Activated CD8-positive, alpha-beta memory T cell treated with anti-CD3 and anti-CD28 coated beads, Interleukin-2, amount 50 U/mL, for 24 hours (primary cell): ENCODE measurements around the gene SLIT3.
"Not testable (repeated sequence)": the region's sequence is repeated elsewhere in the genome, so short reads cannot be mapped to it uniquely, and the experiment has no call there.

Experiments
- DNase-seq: peaks from one replicate; pipeline ENCODE4 v3.0.0-alpha.2; 2020; ENCODE audit errors: extremely low read depth

Gene SLIT3

DNA sequence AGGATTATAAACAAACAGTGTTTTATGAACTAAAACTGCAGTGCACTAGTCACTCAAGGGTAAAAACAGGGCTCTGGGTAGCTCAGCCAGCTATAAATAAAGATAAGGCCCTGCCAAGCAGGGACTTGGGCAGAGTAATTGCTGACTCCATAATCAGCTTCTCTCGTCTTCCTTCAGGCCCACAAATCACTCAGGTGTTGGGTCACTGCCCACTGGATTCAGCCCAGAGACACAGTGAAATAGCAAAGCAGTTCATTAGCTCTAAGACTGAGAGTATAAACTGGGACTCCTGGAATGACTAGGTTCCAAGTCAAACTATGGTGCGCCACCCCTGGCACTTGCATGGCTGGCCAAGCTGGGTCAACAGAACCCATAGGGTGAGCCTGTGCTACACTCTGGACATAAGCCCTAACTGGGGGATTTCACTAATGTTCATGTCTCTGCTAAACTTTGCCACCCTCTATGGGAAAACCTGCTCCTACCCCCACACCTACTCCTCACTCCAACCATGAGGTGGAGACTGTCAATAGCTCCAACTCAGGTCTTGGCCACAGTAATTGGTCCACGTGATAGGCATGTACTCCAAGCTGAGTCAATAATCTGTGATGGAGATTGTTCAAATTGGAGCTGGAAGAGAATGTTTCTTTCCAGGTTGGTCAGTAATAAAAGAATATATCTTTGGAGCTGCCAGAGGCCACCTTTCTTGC, 158.5 kb downstream of the SLIT3 start:
- DNase-seq = no peak

DNA sequence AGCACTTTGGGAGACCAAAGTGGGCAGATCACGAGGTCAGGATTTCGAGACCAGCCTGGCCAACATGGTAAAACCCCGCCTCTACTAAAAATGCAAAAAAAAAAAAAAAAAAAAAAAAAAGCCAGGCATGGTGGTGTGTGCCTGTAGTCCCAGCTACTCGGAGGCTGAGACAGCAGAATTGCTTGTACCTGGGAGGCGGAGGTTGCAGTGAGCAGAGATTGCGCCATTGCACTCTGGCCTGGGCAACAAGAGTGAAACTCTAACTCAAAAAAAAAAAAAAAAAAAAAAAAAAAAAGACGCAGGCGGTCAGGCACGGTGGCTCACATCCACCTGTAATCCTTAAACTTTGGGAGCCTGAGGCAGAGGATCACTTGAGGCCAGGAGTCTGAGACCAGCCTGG, 160.7 kb downstream of the SLIT3 start:
- not testable (repeated sequence) for DNase-seq

DNA sequence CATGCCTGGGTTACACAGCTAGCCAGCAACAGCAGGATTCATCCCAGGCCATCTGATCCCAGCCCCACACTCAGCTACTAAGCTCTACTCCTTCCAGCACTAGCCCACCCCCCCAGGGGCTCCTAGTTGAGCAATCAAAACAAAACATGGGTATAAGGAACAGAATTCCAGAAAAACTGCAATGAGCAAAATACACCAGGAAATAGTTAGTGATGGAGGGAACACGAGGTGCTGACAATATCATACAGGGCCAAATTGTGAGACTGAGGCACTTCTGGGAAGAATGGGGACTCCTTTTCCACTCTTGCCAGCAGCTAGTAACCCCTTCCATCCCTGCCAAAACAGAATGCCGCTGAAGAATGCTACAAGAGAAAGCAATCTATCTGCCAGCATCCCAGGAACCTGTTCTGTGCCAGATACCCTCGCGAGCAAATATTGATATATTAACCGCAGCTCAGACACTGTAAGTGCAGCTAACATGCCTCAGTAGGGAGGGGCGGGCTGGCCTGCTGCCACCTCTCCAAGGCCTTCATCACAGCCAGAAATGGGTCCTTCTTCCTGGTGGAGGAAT, 161.4 kb downstream of the SLIT3 start:
- DNase-seq = no peak

DNA sequence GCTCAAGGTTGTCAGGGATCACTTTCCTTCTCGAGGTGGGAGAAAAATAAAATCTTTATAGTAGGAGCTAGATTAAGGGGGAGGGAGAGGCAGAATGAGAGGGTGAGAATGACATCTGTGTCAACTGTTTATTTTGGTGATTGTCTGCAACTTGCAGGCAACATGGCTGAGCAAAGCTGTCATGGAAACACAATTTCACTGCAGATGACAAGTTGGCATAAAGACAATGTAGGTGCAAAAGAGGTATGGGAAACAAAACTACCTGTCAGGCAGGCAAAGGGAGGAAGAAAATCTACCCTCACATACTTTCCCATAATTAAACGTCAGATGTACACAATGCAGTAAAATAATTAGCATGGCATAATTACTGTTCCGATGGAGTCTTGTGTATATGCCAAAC, 167.4 kb downstream of the SLIT3 start:
- DNase-seq = no peak

DNA sequence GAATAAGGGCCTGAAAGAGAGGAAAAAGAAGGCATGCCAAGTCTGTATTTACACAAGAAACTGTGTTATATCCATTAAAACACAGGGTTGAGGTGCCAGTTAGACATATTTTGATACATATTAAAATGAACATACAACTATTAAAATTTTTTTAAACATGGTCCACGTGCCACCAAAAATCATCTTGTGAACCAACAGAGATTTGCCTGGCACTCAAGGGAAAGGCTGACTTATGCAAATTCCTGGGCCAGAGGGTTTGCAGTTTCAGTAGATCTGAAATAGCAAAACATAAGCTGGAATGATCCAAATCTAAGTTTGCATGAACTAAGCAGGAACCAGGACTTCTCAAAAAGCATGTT, 168.7 kb downstream of the SLIT3 start:
- DNase-seq = no peak

DNA sequence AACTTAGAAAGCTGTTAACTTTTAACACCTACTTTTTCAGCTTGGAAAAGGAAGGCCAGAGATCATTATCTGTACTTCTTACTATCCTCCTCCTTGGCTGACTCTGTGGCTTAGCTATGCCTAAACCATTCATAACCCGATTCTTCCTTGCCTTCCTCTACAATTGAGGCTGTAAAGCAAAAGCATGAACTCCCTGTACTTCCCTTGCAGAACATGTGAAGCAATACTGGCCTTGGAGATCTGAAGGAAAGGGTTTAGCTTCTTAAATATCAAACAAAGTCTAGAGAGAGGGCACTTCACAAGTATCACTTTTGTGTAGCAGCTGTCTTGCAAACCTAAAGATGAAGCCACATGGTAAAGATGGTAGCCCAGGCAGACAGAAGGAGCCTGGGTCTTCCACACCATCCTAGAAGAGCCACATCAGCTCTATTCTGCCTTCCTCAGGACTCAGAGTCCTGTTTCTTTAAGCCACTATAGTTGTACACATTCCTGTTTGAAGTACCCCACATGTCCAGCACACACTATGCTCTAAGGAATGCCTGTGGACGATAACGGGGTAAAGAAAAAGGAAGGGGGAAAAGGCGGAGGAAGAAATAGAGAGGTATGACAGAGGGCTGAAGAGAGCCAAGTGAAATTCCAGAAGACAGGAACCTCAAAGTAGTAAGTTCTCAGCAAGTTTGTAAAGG, 169.2 kb downstream of the SLIT3 start:
- no peak for DNase-seq

DNA sequence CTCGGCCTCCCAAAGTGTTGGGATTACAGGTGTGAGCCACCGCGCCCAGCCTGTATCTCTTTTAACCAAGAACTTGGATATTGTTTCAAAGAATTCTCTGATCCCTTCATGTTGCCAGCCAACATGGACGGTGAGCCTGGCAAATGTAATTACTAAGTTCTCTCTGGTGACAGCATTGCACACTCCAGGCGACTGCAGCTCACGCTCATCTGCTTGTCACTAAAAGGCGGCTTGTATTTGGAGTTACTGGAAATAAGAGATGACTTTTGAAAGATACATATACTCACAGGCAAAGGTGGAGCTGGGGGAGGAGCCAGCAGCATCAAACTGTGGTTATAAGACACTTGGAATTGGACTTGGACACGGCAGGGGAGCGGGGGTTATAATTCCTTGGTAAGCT, 172.3 kb downstream of the SLIT3 start:
- DNase-seq = no peak

DNA sequence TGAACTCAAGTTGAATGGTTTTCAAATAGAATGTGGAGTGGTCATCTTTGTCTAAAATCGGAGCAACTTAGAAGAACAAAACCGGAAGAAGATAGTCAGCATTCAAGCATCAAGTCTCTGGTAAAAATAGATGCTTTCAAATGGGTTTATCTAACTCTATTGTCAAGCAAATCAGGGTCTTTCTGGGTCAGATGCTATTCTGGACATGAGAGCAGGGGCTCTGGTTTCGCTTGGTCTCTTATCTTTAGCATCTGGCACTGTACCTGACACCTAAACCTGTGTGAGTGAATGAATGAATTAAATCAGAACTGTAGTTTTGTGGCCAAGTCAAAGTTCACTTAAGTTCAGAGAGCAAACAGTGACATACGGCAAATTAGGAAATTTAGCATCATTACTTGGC, 173.5 kb downstream of the SLIT3 start:
- DNase-seq = no peak

DNA sequence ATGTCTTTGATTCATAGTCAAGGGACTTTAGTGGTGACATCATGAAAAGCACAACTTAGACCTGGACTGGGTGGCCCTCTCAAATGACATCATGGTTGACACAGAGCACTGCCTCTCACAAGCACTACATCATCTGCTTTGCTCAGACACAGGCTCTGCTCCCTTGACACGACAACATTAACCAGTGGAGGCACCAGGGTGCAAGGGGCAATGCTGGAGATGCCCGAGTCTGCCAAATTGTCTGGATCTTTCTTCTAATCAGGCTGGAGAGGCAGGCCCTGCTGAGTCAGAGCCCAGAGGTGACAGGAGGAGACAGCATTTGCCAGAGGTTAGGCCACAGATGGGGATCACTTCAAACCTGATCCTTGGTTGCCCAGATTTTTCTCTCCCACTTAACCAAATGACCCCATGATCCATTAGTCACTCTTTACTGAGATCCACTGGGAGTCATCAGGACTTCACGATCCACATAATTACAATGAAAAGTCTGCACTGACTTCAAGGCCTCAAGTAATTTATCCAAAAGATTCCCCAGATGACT, 174.4 kb downstream of the SLIT3 start:
- no peak for DNase-seq

DNA sequence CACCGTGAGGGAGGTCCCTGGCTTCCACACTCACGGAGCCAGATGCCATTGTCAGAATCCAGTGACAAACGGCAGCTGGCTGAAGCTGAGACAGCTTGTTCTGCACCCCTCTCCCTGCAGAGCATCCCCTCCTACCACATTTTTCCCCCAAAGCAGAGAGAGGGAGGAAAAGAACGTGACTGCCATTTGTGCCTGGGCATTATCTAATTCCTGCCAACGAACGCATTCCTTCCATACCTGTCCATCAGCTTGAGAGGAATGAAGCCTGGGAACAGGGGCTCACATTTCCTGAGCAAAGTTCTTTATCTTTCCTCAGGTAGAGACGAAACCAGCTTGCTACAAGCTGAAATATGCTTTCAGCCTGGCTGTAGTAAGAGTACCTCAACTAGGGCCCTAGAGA, 175.4 kb downstream of the SLIT3 start:
- DNase-seq = no peak

DNA sequence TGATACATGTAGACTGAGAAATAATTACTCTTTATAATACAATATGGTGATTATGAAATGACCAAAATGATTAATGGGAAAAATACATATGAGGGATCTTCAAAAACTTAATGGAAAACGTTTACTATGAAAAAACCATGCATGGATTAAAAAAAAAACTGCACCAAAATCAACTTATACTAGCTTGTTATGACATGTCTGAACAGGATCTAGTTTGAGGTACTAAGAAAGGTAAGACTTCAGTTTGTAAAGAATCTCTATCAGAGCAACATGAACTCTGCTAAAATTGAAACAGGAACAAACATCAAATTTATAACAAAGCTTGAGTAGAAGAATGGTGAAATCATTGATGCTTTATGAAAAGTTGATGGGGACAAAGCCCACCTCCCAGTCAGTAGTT, 178.0 kb downstream of the SLIT3 start:
- DNase-seq = no peak

DNA sequence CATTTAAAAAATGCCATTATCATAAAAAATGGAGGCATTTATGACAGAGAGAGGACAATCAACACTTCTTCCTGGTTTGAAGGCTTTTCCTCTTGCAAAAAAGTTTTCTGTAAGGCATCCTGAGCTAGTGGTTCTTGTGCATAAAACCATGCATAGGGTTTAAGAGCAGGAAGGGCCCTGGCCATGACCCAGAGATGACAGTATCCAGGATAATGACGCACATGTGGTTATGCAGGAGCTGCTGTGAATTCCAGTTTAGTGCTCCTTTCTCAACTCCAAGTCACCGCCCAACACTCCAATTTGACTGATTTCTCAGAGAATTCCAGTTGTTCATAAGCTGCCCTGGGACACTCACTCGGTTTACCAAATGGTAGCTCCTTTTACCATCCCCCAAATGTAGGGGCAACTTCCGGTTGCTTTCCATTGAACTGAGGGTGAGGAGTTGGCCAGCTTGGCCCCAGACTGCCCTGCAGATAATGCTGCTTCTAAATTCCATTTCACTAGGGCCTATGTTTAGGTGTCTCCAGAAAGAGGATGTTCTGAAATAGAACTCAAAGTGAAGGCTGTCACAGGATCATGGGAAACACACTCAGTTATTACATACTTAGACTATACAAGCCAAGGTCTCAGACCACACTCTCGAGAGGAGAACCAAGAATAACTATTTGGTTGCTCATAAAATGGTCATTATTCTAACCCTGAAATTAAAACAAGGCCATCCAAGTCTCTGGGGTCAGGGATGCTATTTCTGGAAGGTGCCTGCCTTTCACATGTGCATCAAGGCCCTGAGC, 179.1 kb downstream of the SLIT3 start:
- DNase-seq = no peak

DNA sequence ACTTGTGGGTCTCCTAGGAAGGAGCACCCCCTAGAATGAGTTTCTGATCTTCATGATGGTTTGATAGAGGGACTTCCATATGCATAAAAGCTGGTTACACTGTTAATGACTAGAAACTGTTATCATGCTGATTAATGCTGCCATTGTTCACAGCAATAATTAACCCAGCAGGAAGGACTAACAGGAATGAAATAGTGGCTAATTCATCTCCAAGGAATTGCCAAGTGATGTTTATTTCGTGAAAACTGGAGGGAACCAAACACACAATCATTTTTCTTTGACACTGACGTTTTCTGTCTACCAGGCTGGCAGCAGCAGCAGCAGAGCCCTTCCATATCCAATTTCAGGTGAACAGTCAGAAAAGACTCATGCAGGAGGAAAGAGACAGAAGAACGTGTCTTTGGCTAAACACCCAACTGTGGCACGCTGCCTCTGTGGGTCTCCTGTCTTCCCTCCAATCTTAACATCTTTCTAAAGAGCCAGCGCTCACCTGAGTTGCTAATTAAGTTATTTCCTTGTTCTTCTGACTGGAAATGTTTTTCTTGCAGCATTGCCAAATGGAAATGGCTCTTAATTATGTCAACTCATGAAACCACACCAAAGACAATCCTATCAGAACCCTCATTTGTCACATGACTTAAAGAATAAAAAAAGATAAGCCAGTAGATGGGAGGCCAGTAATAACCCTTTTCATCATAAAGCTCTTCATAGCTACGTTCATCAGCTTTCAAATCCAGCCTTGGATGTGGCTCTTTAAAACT, 181.5 kb downstream of the SLIT3 start:
- DNase-seq = no peak

DNA sequence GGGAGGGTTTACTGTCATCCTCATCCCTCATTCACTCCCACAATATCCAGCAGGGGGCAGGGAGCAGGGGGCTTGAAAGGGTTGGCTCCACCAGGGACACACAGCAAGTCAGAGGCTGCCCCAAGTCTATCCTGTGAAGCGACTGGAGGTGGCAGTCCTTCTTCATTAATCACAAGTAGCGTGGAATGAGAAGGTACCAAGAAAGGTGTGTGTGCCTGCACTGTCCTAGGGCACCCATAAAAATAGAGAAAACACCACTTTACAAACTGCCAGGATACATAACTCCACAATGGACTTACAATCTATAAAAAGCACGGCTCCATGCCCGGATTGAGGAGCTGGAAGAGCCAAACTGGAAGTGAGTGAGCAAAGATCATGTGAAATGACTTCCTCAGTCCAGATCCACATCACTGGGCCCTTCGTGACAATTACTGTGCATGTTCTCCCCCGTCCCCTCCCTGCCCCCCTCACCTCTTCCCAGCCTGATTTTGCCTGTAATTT, 183.9 kb downstream of the SLIT3 start:
- DNase-seq = no peak

DNA sequence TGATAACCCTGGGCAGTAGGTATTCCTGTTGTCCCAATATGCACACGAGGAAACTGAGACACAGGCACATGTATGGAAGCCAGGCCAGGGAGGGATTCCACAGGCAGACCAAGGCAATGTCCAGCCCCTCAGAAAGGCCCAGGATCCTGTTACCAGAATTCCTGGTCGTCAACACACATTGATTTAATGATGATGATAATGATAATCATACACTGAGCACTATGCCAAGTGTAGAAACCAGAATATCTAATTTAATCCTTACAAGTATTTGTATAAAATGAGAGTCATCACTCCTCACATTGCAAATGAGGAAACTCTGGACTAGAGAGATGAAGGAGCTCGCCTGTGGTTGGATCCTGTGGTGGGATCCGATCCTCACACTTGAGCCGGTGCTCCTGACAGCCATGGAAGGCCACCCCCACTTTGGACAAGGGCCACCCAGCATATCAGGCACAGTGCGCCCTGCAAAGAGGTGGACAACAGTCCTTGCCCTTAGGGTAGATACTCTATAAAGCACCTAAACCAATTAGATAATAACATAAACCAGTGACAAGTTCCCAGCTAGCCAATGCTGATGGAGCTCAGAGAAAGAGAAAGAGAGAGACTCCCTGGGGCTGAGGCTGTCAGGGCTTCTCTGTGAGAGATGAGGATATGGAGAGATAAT, 185.3 kb downstream of the SLIT3 start:
- DNase-seq = no peak

DNA sequence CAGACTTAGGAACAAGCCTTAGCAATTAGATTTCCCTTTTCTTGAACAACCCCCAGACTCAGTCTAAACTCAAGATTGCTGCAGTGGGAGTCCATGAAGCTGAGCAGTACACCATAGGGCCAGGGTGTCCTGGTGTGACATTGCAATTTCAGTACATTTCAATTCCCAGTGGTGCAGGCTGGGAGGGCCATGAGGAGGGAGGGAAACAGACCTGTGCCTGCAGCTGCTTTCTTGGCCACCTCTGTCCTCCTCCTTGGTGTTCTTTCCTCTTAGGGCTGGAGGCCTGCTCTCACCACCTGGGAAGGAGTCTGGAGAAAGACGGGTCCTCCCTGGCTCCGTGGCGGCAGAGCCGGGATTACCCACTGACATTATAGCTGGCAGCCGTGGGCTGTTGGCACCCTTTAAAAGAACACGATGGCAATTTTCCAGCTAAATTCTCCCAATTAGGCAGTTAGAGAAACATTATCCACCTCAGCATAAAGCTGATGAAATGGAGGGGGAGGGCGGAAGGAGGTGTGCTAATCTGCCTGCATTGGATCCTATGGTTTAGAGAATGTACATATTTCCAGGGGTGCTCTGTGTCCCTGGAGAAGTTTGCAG, 186.4 kb downstream of the SLIT3 start:
- no peak for DNase-seq

DNA sequence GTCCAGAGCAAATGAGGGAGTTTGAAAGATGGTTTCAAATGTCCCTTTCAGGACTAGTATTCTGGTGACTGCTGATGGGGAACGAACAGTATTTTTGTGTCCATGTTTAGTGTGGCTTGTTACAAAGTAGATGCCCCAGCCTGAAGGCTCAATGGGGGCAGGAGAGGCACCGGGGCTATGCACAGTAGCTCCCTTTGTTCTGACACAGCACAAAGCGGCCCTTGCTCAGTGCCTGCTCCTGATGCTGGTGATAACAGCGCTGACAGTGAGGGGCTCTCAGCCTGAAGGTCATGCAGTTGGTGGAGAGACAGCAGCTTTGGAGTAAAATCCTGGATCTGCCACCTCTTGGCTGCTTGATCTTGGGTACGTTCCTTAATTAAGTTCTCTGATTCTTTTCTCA, 188.9 kb downstream of the SLIT3 start:
- no peak for DNase-seq

DNA sequence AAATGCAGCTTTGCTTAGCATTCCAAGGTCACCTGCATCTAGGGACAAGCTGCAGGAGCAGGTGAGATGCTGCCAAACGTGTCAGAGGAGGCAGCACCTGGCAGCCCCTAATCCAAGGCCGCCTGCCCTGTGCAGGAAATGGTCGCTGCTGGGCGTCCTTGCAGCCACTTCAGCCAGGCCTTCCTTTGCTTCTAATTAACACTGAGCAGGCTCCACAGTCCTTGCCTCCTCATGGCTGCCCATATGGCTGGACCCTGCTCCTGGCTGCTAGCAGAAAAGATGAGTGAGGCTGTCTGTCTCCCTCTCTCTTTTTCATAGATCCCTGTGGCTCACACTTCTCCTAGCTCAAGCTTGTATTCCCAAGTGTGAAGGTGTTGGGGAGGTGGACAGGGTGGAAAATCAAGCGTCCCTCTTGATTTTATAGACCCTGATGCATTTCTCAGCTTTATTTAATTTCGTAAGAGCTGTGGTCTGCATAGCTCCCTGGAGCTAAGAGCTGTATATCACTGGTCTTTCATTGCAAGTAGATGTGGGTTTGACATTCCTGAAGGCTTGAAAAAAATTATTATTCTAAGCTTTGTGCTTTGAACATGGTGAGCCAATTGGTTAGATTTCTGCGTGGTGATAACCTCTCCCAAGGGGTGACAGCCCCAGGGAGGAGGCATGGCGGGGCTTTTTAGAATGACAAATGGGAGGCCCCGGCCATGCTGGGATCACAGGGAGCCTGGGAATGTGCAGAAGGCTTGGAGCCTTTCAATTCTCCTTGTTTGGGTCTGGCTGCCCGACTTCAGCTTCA, 193.8 kb downstream of the SLIT3 start:
- DNase-seq = no peak

DNA sequence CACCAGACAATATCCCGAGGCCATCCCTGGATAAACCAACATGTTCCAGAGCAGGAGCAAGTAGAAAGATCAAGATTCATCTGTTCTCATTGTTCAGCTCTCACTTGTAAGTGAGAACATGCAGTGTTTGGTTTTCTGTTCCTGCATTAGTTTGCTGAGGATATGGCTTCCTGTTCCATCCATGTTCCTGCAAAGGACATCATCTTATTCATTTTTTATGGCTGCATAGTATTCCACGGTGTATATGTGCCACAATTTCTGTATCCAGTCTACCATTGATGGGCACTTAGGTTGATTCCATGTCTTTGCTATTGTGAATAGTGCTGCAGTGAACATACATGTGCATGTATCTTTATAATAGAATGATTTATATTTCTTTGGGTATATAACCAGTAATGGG, 195.4 kb downstream of the SLIT3 start:
- not testable (repeated sequence) for DNase-seq
